WTC11 (cell line): Measurements from ENCODE around the gene RAD18. TPM values are rescaled to one million over a fixed set of nuclear protein-coding genes. Genes with fewer than 3 reads are reported as not detected.

Experiments
- ATAC-seq: fragments of 200-7000 bp; cut with Tn5 transposase; 2 replicates; pipeline ENCODE4 v1.10.0; 2021; ENCODE audit warnings: mild to moderate bottlenecking, moderate library complexity
- CTCF ChIA-PET: fragments of 300-600 bp; sonication (Branson Sonifier 250); formaldehyde crosslinking; loops from one replicate; lab custom pipeline; 2021; ENCODE audit warnings: antibody characterized with exemption; lab: Charles Lee
- POLR2A ChIA-PET: fragments of 350-600 bp; sonication (Branson Sonifier 250); formaldehyde crosslinking; loops from one replicate; lab custom pipeline; 2021; ENCODE audit warnings: antibody characterized with exemption; lab: Charles Lee
- DNase-seq: peaks from one replicate; pipeline ENCODE4 v3.0.0; 2021; ENCODE audit warnings: low spot score
- H3K27ac Mint-ChIP-seq: 2 replicates; pipeline ENCODE4 v1.8.0; 2021; ENCODE audit warnings: mixed read lengths
- H3K27me3 Mint-ChIP-seq: 2 replicates; pipeline ENCODE4 v1.8.0; 2021; ENCODE audit warnings: low read depth, mild to moderate bottlenecking, moderate library complexity, mixed read lengths
- H3K36me3 Mint-ChIP-seq: 2 replicates; pipeline ENCODE4 v1.8.0; 2021; ENCODE audit warnings: mixed read lengths
- H3K4me1 Mint-ChIP-seq: 2 replicates; pipeline ENCODE4 v1.8.0; 2022; ENCODE audit warnings: mixed read lengths
- H3K4me3 Mint-ChIP-seq: 2 replicates; pipeline ENCODE4 v1.8.0; 2021; ENCODE audit warnings: mild to moderate bottlenecking, moderate library complexity, mixed read lengths
- H3K9me3 Mint-ChIP-seq: 2 replicates; pipeline ENCODE4 v1.8.0; 2021; ENCODE audit warnings: mixed read lengths
- ELF4 ChIP-seq: sonication (generic); formaldehyde crosslinking; IDR thresholded peaks from 2 replicates; pipeline ENCODE4 v1.8.1; 2022; ENCODE audit warnings: low read depth, mild to moderate bottlenecking, moderate library complexity, missing genetic modification reagents
- GABPB1 ChIP-seq: sonication (generic); formaldehyde crosslinking; IDR thresholded peaks from 2 replicates; pipeline ENCODE4 v1.8.1; 2023; ENCODE audit warnings: mild to moderate bottlenecking, missing genetic modification reagents
- NFE2L1 ChIP-seq: sonication (generic); formaldehyde crosslinking; IDR thresholded peaks from 2 replicates; pipeline ENCODE4 v1.8.1; 2023; ENCODE audit warnings: missing genetic modification reagents
- ZNF281 ChIP-seq: sonication (generic); formaldehyde crosslinking; IDR thresholded peaks from 2 replicates; pipeline ENCODE4 v1.8.0; 2023; ENCODE audit warnings: mild to moderate bottlenecking, missing genetic modification reagents
- total RNA-seq: library from RNA; stranded (reverse); gene quantifications from 3 replicates; pipeline ENCODE4 v1.2.3, GENCODE V29; 2021

Gene RAD18
- total RNA-seq, 1 experiment from 2014 or later: 24.4 TPM

DNA sequence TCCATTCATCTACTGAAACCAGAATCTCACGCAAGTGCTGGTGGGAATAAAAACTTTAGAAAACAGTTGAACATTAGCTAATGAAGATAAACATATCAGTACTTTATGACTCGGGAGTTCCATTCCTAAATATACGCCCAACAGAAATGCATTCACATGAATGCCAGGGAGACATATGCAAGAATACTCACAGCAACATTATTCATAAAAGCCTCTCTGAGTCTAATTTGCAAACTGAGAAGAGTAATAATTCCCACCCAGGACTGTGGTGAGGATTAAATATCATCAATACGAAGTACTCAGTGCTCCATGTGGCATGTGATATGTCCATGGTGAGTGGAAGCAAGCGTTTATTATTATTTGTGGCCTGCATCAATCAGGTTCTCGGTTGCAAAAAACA lies 128.3 kb downstream of the RAD18 start (continued):
- TF ChIP-seq ZNF281 (CRISPR knock-in tag) (no peak), GABPB1 (CRISPR knock-in tag) (no peak), NFE2L1 (CRISPR knock-in tag) (no peak)

- Mint-ChIP-seq H3K4me1 (no peaks in the 10 kb centered on the region), H3K36me3 (no peaks in the 10 kb centered on the region), H3K27ac (no peak overlapping the region), H3K4me3 (no peak overlapping the region), H3K27me3 (no peaks in the 10 kb centered on the region), H3K9me3 (no peaks in the 10 kb centered on the region)
- DNase-seq (no peak), ATAC-seq (no peak)
- ChIA-PET POLR2A (no interaction called here), CTCF (no interaction called here)
- TF ChIP-seq ELF4: no peak
Observed at GRCh38 chr3:8827641-8828040, 135.6 kb downstream of the RAD18 start.

Other genes starting within 250 kb of the RAD18 start
- not detected in 3 replicates for gene CAV3, start 229.7 kb downstream of the RAD18 start, total RNA-seq
- gene OXTR, start 193.9 kb downstream of the RAD18 start, total RNA-seq: 1.6 to 3.6 TPM (median 1.7 TPM) in 3 replicates